Measurements from ENCODE around the gene CCDC187. TPM values are rescaled to one million over a fixed set of nuclear protein-coding genes. Genes with fewer than 3 reads are reported as not detected.

CCDC187 gene
- total RNA-seq, 1 experiment from 2014 or later, result 0.05 TPM

DNA sequence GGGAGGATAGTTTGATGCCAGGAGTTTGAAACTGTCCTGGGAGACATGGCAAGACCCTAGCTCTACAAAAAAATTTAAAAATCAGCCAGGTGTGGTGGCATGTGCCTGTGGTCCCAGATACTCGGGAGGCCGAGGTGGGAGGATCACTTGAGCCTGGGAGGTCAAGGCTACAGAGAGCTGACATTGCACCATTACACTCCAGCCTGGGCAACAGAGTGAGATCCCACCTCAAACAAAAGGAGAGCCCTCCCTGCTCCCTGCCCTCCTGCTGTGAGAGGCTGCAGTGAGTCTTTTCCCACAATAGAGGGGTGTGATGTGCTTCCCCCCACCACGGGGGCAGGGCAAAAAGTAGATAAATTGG lies 10.1 kb upstream of the CCDC187 start:
- no peak for DNase-seq (ENCODE audit: extremely low read depth, low read depth)

DNA sequence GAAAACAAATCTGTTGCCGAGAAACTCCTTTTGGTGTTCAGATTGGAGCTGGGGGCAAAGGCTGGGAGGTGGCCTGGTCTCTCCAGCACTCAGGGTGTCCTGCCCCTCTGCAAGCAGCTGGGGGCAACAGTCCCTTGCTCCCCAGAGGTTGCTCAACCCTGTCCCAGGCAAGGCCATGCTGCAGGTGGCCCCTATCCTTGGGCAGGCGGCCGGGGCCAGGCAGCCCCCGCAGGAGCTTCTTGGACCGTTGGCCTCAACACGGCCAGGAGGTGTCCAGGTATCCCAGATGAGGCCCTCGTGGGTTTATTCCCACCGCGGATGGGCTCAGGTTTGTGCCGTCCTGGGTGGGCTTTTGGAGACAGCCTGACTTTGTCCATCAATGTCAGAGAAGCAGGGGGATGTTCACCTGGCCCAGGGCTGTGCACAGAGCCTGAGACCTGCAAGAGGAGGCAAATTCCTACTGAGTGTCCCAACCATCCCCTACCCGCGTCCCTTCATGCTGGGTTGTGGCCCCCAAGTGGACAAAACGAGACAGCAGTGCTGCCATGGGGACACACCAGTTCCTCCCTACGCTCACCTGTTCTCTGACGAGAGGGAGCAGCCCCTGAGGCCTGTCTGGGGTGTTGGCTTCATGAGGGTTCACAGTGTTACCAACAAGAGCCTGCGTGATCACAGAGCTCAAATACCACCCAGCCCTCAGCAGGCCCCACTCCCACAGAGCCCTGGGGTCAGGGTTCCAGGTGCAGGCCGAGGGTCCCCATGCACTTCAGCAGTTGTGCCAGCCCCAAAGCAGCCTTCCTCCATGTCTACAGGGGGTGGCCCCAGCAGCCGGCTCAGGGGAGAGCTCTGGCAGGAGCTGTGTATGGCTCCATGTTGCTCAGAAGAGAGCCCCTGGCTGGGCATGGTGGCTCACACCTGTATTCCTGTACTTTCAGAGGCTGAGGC lies 9.5 kb upstream of the CCDC187 start:
- DNase-seq (ENCODE audit: extremely low read depth, low read depth), result no peak

DNA sequence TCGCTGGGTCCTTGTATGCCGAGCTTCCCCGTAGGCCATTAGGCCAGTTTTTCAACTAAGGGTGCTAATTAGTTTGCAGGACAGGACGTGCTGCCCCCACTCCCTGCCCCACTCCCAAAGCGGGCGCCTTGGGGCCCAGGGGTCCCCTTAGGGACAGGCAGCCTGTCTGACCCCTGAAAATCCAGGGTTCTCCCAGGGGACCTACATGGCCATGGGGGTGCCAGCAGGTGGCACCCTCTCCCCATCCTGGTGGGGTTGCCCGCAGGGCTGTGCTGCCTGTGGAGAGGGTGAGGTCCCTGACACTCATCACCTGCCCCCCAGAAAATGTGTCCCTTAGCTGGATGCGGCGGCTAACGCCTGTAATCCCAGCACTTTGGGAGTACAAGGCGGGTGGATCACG lies 8.5 kb upstream of the CCDC187 start:
- no peak for DNase-seq (ENCODE audit: extremely low read depth, low read depth)

DNA sequence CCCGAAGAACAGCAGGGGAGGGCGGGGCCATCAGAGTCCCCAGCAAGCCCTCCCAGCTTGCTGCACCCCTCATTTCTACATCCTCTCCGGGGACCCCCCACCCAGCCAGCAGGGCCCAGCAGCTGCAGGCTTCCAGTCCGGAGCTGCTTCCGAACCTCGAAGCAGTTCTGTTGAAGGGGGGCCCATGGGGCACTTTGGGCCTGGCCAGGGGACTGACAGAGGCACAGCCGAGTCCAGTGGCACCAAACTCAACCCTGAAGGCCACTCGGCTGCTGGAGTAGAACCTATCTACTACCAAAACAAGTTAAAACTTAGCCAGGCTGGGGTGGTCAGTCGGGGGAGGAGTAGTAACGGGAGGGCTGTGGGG lies 8.1 kb upstream of the CCDC187 start:
- no peak for DNase-seq (ENCODE audit: extremely low read depth, low read depth)

DNA sequence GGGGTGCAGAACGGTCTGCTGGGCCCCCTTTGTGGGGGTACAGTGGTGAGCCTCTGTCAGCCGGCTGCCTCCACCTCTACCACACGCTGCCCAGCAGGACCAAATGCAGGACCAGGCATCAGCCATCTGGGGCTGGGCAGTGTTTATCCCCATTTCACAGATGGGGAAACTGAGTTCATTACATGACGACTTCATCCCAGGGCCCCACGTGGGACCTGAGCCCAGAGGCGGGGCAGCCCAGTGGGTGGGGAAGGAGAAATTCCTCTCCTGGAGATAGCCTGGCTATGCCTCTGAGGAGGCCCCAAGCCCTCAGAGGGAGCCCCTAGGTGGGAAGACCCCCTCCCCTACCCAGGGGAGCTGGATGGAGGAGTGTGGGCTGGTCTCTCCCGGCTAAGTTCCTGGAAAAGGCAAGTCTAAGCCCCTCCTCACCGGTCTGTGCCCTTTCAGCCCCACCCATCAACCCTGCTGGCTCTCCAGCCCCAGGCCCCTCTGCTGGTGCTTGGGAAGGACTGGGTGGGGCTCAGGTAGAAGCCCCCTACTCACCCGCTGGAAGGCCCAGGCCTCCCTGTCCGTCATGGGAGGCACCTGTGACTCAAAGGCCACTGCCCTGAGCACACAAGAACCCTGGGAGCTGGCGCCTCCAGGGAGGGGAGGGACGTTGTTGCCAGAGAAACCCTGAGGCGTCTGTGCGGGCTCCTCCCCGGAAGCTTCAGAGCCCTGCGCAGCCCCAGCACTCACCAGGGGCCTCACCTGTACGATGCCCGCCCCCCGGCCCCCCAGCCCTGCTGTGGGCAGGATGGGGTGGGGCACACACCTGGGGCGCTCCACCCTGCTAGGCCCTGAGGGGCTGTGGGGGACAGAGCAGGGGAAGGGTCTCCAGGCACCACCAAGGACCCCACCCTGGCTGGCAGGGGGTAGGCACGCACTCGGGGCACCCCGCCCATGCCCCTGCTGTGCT lies 7.4 kb upstream of the CCDC187 start:
- DNase-seq (ENCODE audit: extremely low read depth, low read depth), result no peak

DNA sequence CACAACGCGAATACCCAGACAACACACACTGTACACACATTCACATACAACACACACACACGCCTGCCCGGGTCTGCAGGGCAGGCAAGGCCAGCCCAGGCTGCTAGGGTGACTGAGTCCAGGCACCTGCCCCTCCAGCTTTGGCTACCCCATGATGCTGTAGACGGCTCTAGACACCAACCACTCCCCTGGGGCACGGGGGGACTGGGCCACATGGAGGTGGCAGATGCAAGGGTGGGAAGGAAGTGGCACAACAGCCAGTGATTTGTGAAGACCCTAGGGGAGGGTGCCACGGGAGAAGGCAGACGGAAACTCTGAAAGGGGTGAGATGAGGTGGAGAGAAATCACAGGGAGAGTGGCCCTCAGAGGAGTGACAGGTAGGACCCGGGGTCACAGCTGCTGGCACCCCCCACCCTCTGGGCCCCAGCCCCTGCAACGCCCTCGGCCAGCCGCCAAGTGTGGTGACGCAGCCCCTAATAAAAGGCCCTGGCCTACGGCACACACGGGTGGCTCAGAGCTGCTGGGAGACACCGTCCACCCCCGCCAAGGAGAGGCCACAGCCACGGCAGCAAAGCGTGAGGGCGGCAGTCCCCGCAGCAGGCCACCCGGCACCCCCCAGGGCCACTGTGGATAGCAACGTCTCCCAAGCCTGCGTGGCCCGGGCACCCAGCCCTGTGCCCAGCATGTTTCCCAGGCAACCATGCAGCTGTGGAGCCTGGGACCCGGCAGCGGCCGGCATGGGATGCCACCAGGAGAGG lies 6.6 kb upstream of the CCDC187 start:
- no peak for DNase-seq (ENCODE audit: extremely low read depth, low read depth)

DNA sequence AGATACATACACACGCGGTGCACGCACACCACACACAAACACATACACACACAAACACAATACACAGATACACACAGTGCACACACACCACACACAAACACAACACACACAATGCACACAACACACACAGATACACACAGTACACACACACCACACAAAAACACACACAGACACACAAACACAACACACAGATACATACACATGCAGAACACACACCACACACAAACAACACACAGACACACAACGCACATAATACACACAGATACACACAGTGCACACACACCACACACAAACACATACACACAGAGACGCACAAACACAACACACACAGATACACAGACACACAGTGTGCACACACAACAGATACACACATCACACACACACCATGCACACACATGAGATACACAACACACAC lies 5.9 kb upstream of the CCDC187 start:
- no peak for DNase-seq (ENCODE audit: extremely low read depth, low read depth)

DNA sequence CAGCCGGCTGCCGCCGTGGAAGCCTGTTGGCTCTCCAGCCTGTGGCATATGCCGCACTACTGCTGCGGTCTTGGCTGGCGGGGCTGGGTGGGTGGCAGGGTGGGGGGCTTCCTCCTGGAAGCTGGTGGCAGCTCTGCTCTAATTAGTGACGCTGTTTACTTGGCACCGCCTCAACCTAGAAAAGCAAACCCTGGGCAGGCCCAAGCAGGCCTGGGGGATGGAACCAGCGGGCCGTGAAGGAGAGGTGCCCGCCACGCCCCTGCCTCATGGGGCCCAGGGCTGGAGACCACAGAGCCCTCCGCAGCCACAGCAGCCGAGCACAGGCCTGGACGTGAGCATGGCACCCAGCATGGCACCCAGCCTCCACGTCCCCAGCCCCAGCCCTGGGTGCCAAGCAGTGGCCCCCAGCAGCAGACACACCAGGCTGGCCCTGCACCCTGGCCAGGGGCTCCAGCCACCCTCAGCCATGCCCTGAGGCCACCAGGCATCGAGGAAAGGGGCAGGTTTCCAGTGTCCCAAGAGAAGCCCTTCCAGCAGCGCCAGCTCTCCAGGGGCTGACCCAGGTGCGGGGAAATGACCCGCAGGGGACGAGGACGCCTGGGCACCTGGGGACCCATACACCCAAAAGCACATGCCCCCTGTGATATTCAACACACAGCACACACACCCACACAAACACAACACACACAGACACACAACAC lies 5.4 kb upstream of the CCDC187 start:
- no peak for DNase-seq (ENCODE audit: extremely low read depth, low read depth)

DNA sequence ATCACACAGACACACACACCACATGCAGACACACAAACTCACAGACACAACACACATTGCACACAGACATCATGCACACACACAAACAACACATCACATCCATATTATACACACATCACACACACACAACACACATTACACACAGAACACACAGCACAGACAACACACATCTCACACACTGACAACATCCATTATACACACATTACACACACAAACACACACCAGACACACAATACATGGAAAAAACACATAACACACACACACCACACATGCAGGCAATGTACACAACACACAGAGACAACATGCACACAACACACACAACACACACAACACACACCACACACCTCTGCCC lies 4.8 kb upstream of the CCDC187 start:
- no peak for DNase-seq (ENCODE audit: extremely low read depth, low read depth)

DNA sequence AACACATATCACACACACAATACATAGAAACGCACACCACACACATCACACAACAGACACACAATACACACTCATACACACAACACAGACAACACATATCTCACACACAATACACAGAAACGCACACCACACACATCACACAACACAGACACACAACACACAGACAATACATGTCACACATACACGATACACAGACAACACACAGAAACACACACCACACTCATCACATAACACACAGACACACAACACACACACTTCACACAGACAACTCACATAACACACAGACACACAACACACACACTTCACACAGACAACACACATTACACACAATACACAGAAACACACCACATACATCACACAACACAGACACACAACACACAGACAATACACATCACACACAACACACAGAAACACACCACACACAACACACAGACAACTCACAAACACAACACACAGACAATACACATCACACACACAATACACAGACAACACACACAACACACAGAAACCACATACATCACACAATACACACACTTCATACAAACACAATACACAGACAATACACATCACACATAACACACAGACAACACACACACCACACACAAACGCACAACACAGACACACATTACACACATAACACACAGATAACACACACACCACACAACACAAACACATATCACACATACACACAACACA lies 4.3 kb upstream of the CCDC187 start:
- no peak for DNase-seq (ENCODE audit: extremely low read depth, low read depth)

DNA sequence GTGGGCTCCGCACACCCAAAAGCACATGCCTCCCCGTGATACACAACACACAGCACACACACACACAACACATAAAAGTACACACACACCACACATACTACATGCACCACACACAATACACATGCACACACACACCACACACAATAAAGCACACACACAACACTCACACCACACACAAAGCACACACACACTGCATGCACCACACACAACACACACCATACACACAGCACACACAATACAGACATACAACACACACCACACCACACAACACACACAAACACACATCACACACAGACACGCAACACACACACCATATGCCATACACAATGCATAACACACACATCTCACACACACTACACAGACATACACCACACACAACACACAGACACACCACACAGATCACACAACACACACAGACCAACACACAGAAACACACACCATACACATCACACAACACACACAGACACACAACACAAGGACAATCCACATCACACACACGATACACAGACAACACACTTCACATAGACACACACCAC lies 3.4 kb upstream of the CCDC187 start:
- DNase-seq (ENCODE audit: extremely low read depth, low read depth), result no peak

DNA sequence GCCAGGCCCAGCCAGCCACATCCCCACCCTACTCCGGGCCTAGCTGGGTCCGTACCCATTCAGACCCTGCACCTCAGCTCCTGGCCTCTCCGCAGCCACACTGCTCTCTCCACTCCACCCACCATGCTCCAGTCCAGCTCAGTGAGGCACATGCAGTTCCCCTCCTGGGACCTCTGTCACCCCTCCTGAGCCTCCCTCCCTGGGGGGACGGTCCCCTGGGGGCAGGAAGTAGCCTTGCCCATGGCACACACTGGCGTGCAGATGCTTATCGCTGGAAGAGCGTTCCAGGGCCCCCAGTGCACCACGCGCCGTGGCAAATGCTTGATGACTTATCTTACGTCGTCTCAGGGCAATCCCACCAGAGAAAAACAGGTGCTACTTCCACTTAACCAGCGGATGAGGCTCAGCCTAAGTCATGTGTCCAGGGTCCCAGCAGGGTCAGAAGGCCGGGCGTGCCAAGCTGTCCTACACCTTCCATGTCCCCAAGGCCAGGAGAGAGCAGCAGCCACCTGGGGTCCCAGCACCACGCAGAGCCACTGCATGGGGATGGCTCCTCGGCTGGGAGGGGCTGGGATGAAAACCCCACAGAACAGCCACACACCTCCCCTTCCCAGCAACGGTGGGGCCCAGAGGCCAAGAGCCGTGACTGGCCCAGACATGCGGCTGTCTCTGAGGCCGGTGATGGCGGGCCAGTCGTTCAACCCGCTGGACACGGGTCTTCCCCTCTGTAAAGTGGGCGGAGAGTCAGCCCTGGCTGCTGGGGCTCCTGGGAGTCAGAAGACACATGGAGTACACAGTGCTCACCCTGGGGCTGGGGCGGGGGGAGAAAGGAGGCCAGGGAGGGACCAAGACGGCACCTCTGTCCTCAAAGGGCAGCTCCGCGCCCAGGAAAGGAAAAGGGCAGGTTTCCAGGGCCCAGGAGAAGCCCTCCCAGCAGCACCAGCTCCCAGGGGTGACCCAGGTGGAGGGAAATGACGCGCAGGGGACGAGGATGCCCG lies 2.6 kb upstream of the CCDC187 start:
- DNase-seq (ENCODE audit: extremely low read depth, low read depth), result no peak

DNA sequence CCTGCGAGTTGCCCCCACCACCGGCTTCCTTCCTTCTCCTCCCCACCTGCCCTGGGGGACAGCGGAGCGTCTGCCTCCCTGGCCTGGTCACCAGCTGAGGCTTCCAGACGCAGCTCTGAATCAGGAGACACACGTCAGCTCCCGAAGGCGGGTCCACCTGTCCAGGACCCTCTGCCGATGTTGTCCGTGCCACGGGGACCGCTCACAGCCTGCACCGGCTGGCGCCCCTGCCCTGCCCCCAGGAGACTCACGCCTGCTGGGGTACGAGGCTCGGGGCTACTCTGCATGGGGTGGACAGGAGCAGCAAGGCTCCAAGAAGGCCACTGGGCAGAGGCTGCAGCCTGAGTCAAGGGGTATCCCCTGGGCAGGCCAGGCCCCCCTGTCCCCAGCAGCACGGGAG lies 1.9 kb upstream of the CCDC187 start:
- no peak for DNase-seq (ENCODE audit: extremely low read depth, low read depth)

DNA sequence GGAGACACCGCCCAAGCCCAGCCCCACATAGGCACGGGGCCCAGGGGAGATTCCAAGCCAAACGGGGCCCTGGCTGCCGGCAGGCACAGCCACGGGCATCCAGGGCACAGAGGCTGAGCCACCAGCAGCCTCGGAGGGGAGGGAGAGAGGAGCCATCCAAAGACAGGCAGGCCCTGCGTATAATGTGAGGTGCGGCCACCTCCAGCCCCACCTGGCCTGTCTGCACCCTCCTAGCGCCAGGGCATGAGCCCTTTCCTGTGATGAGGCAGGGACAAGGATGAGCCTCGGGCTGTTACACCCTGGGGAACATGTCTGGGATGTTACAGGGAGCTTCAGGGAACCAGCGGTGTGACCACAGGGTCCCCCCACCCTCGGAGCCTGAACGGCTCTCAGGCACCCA lies 1.1 kb upstream of the CCDC187 start:
- DNase-seq (ENCODE audit: extremely low read depth, low read depth), result no peak

DNA sequence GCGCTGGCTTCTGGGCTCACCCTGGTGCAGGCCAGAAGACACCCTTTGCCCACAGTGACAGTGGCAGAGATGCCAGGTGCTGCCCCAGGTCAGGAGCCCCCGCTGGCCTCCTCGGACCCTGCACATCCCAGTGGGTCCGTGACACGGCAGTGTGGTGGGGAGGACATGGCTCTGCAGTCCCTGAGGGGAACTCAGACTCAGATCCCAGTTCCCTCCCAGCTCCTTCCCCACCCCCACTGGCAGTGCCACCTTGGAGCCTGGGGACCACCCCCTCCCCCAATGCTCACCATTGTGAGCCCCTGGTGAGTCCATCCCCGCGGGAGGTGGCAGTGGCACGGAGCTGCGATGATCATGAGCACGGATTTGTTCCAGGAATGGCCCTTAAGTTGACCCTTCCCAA lies 562 bp upstream of the CCDC187 start:
- DNase-seq (ENCODE audit: extremely low read depth, low read depth), result no peak

DNA sequence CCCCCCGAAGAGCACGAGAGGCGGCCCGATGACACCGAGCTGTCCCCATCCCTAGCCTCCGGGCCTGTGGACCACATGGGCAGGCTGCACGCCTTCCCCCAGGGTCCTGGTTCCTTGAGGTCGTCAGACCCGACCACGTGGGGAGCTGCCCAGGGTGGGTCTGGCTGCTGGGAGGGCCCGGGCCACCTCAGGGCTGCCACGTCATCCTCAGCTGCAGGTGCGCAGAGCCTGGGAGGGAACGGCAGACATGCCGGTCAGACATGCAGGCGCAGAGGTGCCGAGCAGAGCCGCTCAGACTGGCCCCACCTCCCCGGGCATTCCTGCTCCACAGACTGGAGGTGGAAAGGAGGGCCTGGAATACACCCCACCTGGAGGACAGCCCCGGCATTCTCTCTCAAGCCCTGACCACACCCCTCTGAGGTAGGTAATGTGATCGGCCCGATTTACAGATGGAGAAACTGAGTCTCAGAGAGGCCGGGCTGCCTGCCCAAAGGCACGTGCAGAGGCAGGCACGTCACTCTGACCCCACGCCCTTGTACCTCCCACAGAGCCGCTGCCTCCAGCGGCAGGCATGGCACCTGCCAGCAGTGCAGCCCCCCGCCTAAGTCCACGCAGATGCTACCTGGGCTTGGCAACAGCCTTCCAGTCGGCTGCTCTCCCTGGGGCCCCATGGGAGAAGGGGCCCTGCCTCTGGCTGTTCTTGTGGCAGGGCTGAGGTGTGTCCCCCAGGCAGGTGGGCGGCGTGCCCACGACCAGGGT lies 649 bp downstream of the CCDC187 start:
- DNase-seq (ENCODE audit: extremely low read depth, low read depth), result no peak

DNA sequence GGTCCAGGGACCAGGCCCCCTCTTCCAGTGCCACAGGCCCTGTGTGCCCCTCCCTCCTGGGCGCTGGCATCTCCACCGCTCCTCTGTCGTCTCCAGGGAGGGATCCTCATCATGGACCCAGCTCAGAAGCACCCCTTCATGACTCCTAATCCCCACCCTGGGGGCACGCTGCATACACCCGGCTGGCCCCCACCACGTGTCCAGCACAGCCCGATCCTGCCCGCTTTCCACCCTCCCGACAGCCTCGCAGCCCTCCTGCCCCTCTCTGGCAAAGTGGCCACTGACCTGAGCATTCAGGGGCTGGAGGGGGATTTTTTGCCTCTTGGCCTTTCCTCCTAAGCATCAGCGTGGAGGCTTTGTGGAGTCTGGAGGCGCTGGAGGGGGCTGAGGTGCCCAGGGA lies 1.4 kb downstream of the CCDC187 start:
- DNase-seq (ENCODE audit: extremely low read depth, low read depth), result no peak

DNA sequence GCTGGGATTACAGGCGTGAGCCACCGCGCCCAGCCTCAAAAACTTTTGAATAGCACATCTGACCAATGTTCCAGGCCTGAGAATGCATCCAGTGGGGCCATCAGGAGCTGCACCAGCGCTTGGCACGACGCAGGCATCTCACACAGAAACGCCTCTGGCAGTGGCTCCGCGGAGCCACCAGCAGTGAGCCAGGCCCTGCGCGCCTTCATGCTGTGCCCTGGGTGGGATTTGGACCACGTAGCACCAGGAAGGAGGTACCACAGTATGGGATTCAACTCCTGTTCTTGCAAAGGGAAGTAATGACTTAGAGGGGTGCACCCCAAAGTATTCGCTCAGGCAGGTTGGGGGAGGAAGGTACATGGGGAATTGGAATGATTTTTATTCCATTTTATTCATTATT lies 3.0 kb downstream of the CCDC187 start:
- no peak for DNase-seq (ENCODE audit: extremely low read depth, low read depth)

Measured in NCI-H460 (cell line).